Omental fat pad (tissue), 4 donors: ENCODE data around the gene LIPK. TPM values are rescaled to one million over a fixed set of nuclear protein-coding genes. Genes with fewer than 3 reads are reported as not detected.

Source experiments
- ATAC-seq: fragments of 150-250 bp; one replicate; pipeline ENCODE4 v1.9.1; 2016; ENCODE audit warnings: mild to moderate bottlenecking, moderate library complexity; ENCODE audit not compliant: low FRiP score
- DNase-seq: peaks from one replicate; pipeline ENCODE4 v3.0.0-alpha.2; 2019; ENCODE audit warnings: low spot score
- total RNA-seq, 4 donors: library from RNA; depleted of rRNA; stranded (reverse); fragments of >200 nt; gene quantifications; one replicate each; pipeline ENCODE4 v1.1.0, GENCODE V29; 2016
- TF ChIP-seq, protein P1 (sequence below), 3 donors: fragments of 450-650 bp; IDR thresholded peaks; one replicate each; pipeline ENCODE4 v1.5.1; 2016 to 2017; ENCODE audit warnings: antibody characterized with exemption in 3 of 3, mild to moderate bottlenecking in 3 of 3, moderate library complexity in 2 of 3

LIPK gene
- total RNA-seq, 4 donors from 2014 or later, result not detected

DNA sequence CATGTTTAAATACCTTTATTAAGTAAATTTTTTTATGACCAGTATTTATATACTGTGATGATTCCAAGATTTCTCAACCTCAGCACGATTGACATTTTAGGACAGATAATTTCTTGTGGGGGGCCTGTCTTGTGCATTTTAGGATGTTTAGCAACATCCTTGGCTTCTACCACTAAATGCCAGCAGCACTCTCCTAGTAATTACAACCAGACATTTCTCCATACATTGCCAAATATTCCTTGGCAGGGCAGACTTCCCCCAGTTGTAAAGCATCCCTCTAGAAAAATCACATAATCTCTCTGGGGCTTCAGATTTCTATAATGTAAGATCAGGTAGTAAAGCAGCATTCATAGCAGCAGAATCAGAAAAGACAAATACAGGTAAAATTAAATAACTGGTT, 88.7 kb downstream of the LIPK start:
- ATAC-seq (no peak), DNase-seq (no peak)
- TF ChIP-seq, protein P1, sequence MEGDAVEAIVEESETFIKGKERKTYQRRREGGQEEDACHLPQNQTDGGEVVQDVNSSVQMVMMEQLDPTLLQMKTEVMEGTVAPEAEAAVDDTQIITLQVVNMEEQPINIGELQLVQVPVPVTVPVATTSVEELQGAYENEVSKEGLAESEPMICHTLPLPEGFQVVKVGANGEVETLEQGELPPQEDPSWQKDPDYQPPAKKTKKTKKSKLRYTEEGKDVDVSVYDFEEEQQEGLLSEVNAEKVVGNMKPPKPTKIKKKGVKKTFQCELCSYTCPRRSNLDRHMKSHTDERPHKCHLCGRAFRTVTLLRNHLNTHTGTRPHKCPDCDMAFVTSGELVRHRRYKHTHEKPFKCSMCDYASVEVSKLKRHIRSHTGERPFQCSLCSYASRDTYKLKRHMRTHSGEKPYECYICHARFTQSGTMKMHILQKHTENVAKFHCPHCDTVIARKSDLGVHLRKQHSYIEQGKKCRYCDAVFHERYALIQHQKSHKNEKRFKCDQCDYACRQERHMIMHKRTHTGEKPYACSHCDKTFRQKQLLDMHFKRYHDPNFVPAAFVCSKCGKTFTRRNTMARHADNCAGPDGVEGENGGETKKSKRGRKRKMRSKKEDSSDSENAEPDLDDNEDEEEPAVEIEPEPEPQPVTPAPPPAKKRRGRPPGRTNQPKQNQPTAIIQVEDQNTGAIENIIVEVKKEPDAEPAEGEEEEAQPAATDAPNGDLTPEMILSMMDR (IDR thresholded peaks at IDR 0.05), result no peak

DNA sequence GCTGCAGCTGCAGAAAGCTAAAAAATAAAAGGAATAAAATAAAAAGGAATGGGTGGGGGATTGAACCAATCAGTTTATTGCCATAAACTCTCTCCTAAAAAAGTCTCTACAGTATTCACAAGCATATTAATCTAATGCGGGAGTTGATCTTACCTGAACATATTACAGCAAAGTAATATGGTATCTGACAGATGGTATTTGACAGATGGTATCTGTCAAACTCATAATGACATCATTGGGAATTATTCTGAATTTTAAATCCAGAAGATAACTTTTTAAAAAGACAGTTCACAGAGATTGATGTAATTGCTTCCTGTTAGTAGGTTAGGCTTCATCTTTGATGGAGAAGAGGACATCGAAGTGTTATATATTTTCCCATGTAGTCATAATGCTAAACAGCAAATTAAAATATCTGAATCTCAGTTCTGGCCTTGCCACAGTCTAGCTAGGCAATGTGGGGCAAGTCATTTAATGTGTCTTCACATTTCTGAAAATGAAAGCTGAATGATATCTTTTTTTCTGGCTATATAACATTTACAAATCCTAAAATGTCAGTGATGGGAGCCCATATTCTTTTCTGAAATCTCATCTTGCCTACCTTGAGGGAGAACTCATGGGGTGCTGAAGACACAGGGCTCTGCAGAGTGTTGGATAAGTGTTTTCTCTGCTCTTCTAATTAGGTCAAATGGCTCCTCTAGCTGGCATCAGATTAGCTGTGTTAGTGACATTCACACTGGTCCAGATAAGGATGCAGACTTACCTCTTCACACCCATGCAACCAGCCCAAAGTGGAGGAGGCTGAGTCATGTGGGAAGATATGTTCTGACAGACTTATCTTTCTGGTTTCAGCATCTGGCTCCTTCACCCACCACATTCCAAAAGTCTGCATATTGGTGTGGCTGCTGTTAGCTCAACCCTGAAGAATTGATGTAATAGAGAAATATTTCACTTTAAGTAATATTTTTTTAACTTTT, 94.4 kb downstream of the LIPK start:
- no peak for DNase-seq
- ATAC-seq, result peak; percentile 86

More for the DNA sequence above, 94.4 kb downstream of the LIPK start:
- TF ChIP-seq, protein P1 (IDR thresholded peaks at IDR 0.05), result no peak

Other genes with a start within 250 kb of the LIPK start
- gene RNLS, start 122.9 kb upstream of the LIPK start, total RNA-seq, result 10 to 100 TPM; 13.3 to 24.7 (median 18.3) TPM
- gene LIPJ, start 119.5 kb upstream of the LIPK start, total RNA-seq, result under 1 TPM in 3 of 4 donors, not detected in 1; 0.19 to 0.47 (median 0.46) TPM
- gene LIPF, start 41.8 kb upstream of the LIPK start, total RNA-seq, result not detected
- gene LIPN, start 53.8 kb downstream of the LIPK start, total RNA-seq, result 1 to 10 TPM in 1 of 4 donors, under 1 TPM in 1, not detected in 2; 0.56 to 1.4 TPM
- not detected for gene LIPM, start 96.5 kb downstream of the LIPK start, total RNA-seq
- under 1 TPM in 1 of 4 donors, not detected in 3; 0.63 TPM for gene ANKRD22, start 145.6 kb downstream of the LIPK start, total RNA-seq
- 10 to 100 TPM; 14.4 to 25.1 (median 16.2) TPM for gene STAMBPL1, start 174.0 kb downstream of the LIPK start, total RNA-seq
- gene ACTA2, start 246.5 kb downstream of the LIPK start, total RNA-seq, result 100 to 1,000 TPM; 144 to 840 (median 162) TPM